HepG2 (cell line): ENCODE results near the gene PNKD. TPM values are rescaled to one million over a fixed set of nuclear protein-coding genes. Genes with fewer than 3 reads are reported as not detected.
A peak's percentile ranks its signal among the peaks of the same experiment; 100 is the strongest.

Source experiments
- AKNA ChIP-seq: sonication (generic); formaldehyde crosslinking; IDR thresholded peaks from 2 replicates; pipeline ENCODE4 v1.4.0; 2020; ENCODE audit warnings: missing genetic modification reagents, borderline replicate concordance
- BCL3 ChIP-seq: sonication (generic); formaldehyde crosslinking; IDR thresholded peaks from 2 replicates; pipeline ENCODE4 v1.5.1; 2020; ENCODE audit warnings: mild to moderate bottlenecking, missing genetic modification reagents, moderate library complexity
- ISL2 ChIP-seq: sonication (generic); formaldehyde crosslinking; IDR thresholded peaks from 2 replicates; pipeline ENCODE4 v1.5.0; 2020; ENCODE audit warnings: missing genetic modification reagents
- KLF11 ChIP-seq: IDR thresholded peaks from 2 replicates; pipeline ENCODE4 v1.6.1; 2016; ENCODE audit warnings: missing compliant biosample characterization
- MXD4 ChIP-seq: IDR thresholded peaks from 2 replicates; pipeline ENCODE4 v1.6.1; 2016; ENCODE audit warnings: mild to moderate bottlenecking, missing biosample characterization, missing genetic modification reagents
- MYC ChIP-seq: sonication (generic); formaldehyde crosslinking; IDR thresholded peaks from 2 replicates; pipeline ENCODE4 v1.9.0; 2021; ENCODE audit warnings: missing genetic modification reagents, borderline replicate concordance
- NCOA1 ChIP-seq: sonication (generic); formaldehyde crosslinking; IDR thresholded peaks from 2 replicates; pipeline ENCODE4 v1.9.0; 2021; ENCODE audit warnings: missing genetic modification reagents
- NFE2 ChIP-seq: sonication (generic); formaldehyde crosslinking; IDR thresholded peaks from 2 replicates; pipeline ENCODE4 v1.4.0; 2020; ENCODE audit warnings: missing genetic modification reagents
- NRL ChIP-seq: sonication (generic); formaldehyde crosslinking; IDR thresholded peaks from 2 replicates; pipeline ENCODE4 v1.5.0; 2020; ENCODE audit warnings: missing genetic modification reagents, mild to moderate bottlenecking, moderate library complexity, borderline replicate concordance
- POLR2AphosphoS2 ChIP-seq: IDR thresholded peaks from 2 replicates; pipeline ENCODE4 v1.6.1; 2011; ENCODE audit warnings: low read depth, low read length, improper control_type of control experiment
- RAD51 ChIP-seq: fragments of 450-650 bp; IDR thresholded peaks from 2 replicates; pipeline ENCODE4 v1.6.1; 2016; ENCODE audit warnings: borderline replicate concordance
- SAFB2 ChIP-seq: sonication (generic); formaldehyde crosslinking; IDR thresholded peaks from 2 replicates; pipeline ENCODE4 v1.5.1; 2020; ENCODE audit warnings: missing genetic modification reagents, low read depth, mild to moderate bottlenecking, borderline replicate concordance
- ZBTB14 ChIP-seq: sonication (generic); formaldehyde crosslinking; IDR thresholded peaks from 2 replicates; pipeline ENCODE4 v1.4.0; 2020; ENCODE audit warnings: missing genetic modification reagents
- ZMAT5 ChIP-seq: sonication (generic); formaldehyde crosslinking; IDR thresholded peaks from 2 replicates; pipeline ENCODE4 v1.5.0; 2020; ENCODE audit warnings: mild to moderate bottlenecking, low read depth, missing genetic modification reagents, borderline replicate concordance
- ZNF501 ChIP-seq: sonication (generic); formaldehyde crosslinking; IDR thresholded peaks from 2 replicates; pipeline ENCODE4 v1.5.1; 2020; ENCODE audit warnings: mild to moderate bottlenecking, moderate library complexity, missing genetic modification reagents
- ZNF530 ChIP-seq: sonication (generic); formaldehyde crosslinking; IDR thresholded peaks from 2 replicates; pipeline ENCODE4 v1.5.0; 2020; ENCODE audit warnings: low read depth, mild to moderate bottlenecking, missing genetic modification reagents
- ZNF550 ChIP-seq: sonication (generic); formaldehyde crosslinking; IDR thresholded peaks from 2 replicates; pipeline ENCODE4 v1.4.0; 2020; ENCODE audit warnings: mild to moderate bottlenecking, missing genetic modification reagents, borderline replicate concordance
- ZNF720 ChIP-seq: sonication (generic); formaldehyde crosslinking; IDR thresholded peaks from 2 replicates; pipeline ENCODE4 v1.4.0; 2020; ENCODE audit warnings: missing genetic modification reagents
- polyA plus RNA-seq, 8 experiments: library from polyadenylated mRNA; depleted of rRNA in 3 of 8; stranded (reverse) in 7 of 8; unstranded in 1 of 8; fragments of >200 nt; fragmentation: Illumina TruSeq in 4 of 8; extraction: Trizol in 4 of 8; gene quantifications; 2 replicates each; pipeline versions ENCODE4 v1.2.1 to v1.2.3, GENCODE V29; 2011 to 2016; ENCODE audit warnings: low read depth in 4 of 8, missing spikeins in 1 of 8, mixed read lengths in 1 of 8; ENCODE audit not compliant: insufficient read depth in 1 of 8
- total RNA-seq, 5 experiments: library from RNA; depleted of rRNA; stranded (reverse); fragments of >200 nt; fragmentation: Illumina TruSeq; extraction: Trizol; gene quantifications; 2 replicates each; pipeline ENCODE4 v1.2.3, GENCODE V29; 2016; ENCODE audit warnings: low read depth in 1 of 5
- TF ChIP-seq, protein P1 (sequence below), 2 experiments: fragments of 450-650 bp in 1 of 2; sonication (generic) in 1 of 2; formaldehyde crosslinking; IDR thresholded peaks; 2 replicates each; pipeline versions ENCODE4 v1.5.0 to v1.8.0; 2020 to 2022; ENCODE audit warnings: mild to moderate bottlenecking in 1 of 2, missing genetic modification reagents in 1 of 2

The PNKD gene
- total and polyA plus RNA-seq, 2 of the 13 experiments (the other 11 are each of a cell fraction or from before 2014, with no cell fraction given): 55.9 to 80.4 TPM

DNA sequence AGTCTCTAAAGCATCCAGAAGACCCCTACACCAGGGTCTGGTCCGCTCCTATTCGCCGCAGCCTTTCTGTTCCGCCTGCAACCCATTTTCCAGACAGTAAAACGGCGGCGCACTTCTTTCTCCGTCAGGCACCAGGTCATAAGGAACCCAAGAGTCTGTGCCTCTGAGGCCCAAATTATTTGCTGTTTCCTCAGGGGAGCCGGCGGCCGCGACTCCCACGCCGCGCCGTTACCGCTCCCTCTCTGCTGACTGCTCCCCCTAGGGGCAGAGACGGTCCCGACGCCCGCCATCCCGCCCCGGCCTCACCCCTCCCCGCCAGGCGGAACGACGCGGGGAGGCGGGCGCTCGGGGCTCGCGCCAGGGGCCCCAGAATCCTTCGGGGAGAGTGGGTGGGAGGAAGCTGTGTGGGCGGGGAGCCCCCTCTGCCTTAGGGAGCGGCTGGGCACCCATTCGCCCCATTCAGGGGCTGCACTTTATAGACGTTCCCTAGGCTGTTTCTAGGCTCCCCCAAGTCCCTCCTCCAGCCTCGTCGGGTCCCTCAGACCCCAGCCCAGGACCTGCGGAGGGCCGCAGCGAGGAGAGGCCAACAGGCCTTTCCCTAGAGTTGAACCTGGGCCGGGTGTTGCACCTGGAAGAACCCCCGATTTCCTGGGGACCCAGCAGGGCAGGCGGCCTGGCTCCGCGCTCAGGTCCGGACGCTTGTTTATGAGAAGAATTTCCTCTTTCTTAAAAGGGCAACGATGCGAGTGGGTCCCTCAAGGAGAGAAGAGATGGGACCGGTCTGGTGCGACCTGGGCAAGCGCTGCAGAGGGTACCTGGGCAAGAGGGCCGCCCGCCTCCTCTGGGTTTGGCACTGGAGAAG, 125.7 kb downstream of the PNKD start (continued):
- 0 out of 2 replicates have a peak, but pooled peaks have one; percentile 42 for TF ChIP-seq ZBTB14 (CRISPR knock-in tag)
- peak; percentile 91 for TF ChIP-seq MYC (CRISPR knock-in tag)
- no peak for TF ChIP-seq ZMAT5 (CRISPR knock-in tag)
- TF ChIP-seq NRL (CRISPR knock-in tag): peak; percentile 82
- peak; percentile 75; the same call in 1 of the 2 replicates for TF ChIP-seq NCOA1 (CRISPR knock-in tag)
- TF ChIP-seq KLF11 (CRISPR knock-in tag): peak; percentile 16; the same call in 1 of the 2 replicates
- TF ChIP-seq MXD4 (CRISPR knock-in tag): peak; percentile 70
- TF ChIP-seq ZNF501 (CRISPR knock-in tag): peak; percentile 98
- no peak for TF ChIP-seq NFE2
- 0 out of 2 replicates have a peak, but pooled peaks have one; percentile 73 for TF ChIP-seq ZNF720
- TF ChIP-seq ZNF530 (CRISPR knock-in tag): no peak
- peak; percentile 79; the same call in 1 of the 2 replicates for TF ChIP-seq BCL3
- peak; percentile 77; the same call in 1 of the 2 replicates for TF ChIP-seq SAFB2 (CRISPR knock-in tag)
- no peak for TF ChIP-seq AKNA
- peak; percentile 91 for TF ChIP-seq ISL2
- no peak for TF ChIP-seq ZNF550 (CRISPR knock-in tag)
- no peak for TF ChIP-seq RAD51
- TF ChIP-seq POLR2AphosphoS2: no peak
- TF ChIP-seq, protein P1, sequence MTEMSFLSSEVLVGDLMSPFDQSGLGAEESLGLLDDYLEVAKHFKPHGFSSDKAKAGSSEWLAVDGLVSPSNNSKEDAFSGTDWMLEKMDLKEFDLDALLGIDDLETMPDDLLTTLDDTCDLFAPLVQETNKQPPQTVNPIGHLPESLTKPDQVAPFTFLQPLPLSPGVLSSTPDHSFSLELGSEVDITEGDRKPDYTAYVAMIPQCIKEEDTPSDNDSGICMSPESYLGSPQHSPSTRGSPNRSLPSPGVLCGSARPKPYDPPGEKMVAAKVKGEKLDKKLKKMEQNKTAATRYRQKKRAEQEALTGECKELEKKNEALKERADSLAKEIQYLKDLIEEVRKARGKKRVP (CRISPR knock-in tag; IDR thresholded peaks at IDR 0.05): no peak; a peak in 1 of 4 replicates
